MCF 10A (cell line): Measurements from ENCODE around the gene PPP1CA. TPM values are rescaled to one million over a fixed set of nuclear protein-coding genes. Genes with fewer than 3 reads are reported as not detected.

ENCODE experiments used
- BruUV-seq: library from RNA; stranded (reverse); fragments of 400-500 nt; replicated peaks from 2 replicates; lab custom pipeline; 2021; lab: Mats Ljungman, UMichigan
- CTCF ChIA-PET: fragments of 300-600 bp; sonication (Branson Sonifier 250); formaldehyde crosslinking; extraction: SDS; loops from one replicate; lab custom pipeline; 2021; ENCODE audit warnings: antibody characterized with exemption, inconsistent platforms; lab: Yijun Ruan, JAX
- POLR2A ChIA-PET: fragments of 300-600, 350-650 bp; sonication (Branson Sonifier 250); formaldehyde crosslinking; extraction: SDS; loops from one replicate; lab custom pipeline; 2020; ENCODE audit warnings: antibody characterized with exemption, inconsistent platforms; lab: Yijun Ruan, JAX
- DNase-seq: peaks from one replicate; pipeline ENCODE4 v3.0.0-alpha.2; 2018; ENCODE audit not compliant: unreplicated experiment
- H3K27ac Mint-ChIP-seq: one replicate; pipeline ENCODE4 v1.8.0; 2022; ENCODE audit warnings: mild to moderate bottlenecking, low read depth, mixed read lengths; ENCODE audit not compliant: unreplicated experiment
- H3K27me3 Mint-ChIP-seq: one replicate; pipeline ENCODE4 v1.8.0; 2022; ENCODE audit warnings: mixed read lengths; ENCODE audit not compliant: insufficient read depth, unreplicated experiment
- H3K36me3 Mint-ChIP-seq: one replicate; pipeline ENCODE4 v1.8.0; 2022; ENCODE audit warnings: mild to moderate bottlenecking, moderate library complexity, mixed read lengths; ENCODE audit not compliant: insufficient read depth, unreplicated experiment
- H3K4me1 Mint-ChIP-seq: one replicate; pipeline ENCODE4 v1.8.0; 2022; ENCODE audit warnings: mixed read lengths; ENCODE audit not compliant: insufficient read depth, unreplicated experiment
- H3K4me3 Mint-ChIP-seq: one replicate; pipeline ENCODE4 v1.8.0; 2022; ENCODE audit warnings: mild to moderate bottlenecking, moderate library complexity, mixed read lengths; ENCODE audit not compliant: unreplicated experiment
- H3K9me3 Mint-ChIP-seq: one replicate; pipeline ENCODE4 v1.8.0; 2022; ENCODE audit warnings: mixed read lengths; ENCODE audit not compliant: unreplicated experiment
- CTCF ChIP-seq: fragments of 200-600 bp; IDR thresholded peaks from one replicate; pipeline ENCODE4 v1.8.0; 2022; ENCODE audit warnings: antibody characterized with exemption, mild to moderate bottlenecking; ENCODE audit not compliant: unreplicated experiment
- intact Hi-C: fragments of 100-400 bp; cut with micrococcal nuclease; formaldehyde crosslinking; loops from 2 replicates; pipeline ENCODE4 v1.14.1; 2022
- total RNA-seq: library from RNA; stranded (reverse); gene quantifications from 2 replicates; pipeline ENCODE4 v1.2.3, GENCODE V29; 2022

The PPP1CA gene
- total RNA-seq, 1 experiment from 2014 or later: 143 TPM

- intact Hi-C loops: loop anchor here (1.0 kb wide), 1 partner anchor 17 kb away; no protein-coding TSS in a partner anchor
- peaks cover 14% of the 10 kb centered on the region for H3K36me3 Mint-ChIP-seq
- H3K27me3 Mint-ChIP-seq: no peaks in the 10 kb centered on the region
- H3K9me3 Mint-ChIP-seq: no peaks in the 10 kb centered on the region
- ChIA-PET CTCF (interaction anchor here (0.7 to 19.3 kb wide), 2 partner anchors 17 to 107 kb away, joined by 3 to 659 read pairs; partner anchors contain the start of gene POLD4), POLR2A (interaction anchor here (1.2 to 6.9 kb wide), 5 partner anchors 10 to 29 kb away, joined by 3 to 91 read pairs (median 11); partner anchors contain the start of gene POLD4)
- H3K4me3 Mint-ChIP-seq: peak overlapping the region; percentile 84
- TSS peak; percentile 78 for BruUV-seq
- H3K27ac Mint-ChIP-seq: peak overlapping the region; percentile 73
- peak; percentile 47 for DNase-seq
- peaks cover 47% of the 10 kb centered on the region for H3K4me1 Mint-ChIP-seq
- TF ChIP-seq CTCF: no peak
Observed at GRCh38 chr11:67374571-67375281, 26.9 kb downstream of the PPP1CA start.

DNA sequence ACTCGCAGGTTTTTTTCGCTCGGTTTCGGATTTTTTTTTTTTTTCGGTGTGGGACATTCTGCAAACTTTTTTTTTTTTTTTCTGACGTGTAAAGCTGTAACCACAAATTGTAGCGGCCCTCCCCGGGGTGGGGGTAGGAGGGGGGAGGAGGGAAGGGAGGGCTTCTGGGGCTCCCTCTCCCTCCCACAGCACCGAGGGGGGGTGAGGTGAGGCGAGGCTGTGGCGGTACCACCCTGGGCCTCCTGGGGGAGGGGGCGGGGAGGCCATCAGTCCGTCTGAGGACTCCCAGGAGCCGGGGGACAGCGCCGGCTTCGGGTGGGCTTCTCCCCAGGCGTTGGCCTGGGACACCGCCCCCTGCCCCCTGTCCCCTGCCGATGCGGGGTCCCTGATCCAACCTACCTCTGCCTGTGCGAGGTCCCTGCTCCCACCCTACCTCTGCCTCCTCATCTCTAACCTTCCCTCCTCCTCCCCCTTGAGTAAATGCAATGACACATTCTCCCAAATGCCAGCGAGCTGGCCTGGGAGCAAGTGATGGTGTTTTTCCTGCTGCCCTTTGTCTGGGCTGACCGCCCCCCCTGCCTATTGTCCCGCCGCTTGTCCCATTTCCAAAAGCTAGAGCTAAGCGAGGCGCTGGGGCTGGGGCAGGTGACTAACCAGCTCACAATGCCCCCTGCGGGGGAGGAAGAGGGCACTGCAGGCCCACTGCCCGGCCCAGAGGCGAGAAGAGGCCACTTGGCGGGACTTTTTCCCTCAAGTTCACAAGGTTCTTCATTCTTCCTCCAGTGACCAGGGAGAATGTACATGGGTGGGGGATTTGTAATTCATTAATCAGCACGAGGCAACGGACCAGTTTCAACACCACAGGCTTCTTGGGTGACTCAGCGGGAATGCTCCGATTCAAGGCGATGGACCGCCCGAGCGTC, 27.7 kb downstream of the PPP1CA start:
- H3K4me1 Mint-ChIP-seq: peaks cover 39% of the 10 kb centered on the region

DNA sequence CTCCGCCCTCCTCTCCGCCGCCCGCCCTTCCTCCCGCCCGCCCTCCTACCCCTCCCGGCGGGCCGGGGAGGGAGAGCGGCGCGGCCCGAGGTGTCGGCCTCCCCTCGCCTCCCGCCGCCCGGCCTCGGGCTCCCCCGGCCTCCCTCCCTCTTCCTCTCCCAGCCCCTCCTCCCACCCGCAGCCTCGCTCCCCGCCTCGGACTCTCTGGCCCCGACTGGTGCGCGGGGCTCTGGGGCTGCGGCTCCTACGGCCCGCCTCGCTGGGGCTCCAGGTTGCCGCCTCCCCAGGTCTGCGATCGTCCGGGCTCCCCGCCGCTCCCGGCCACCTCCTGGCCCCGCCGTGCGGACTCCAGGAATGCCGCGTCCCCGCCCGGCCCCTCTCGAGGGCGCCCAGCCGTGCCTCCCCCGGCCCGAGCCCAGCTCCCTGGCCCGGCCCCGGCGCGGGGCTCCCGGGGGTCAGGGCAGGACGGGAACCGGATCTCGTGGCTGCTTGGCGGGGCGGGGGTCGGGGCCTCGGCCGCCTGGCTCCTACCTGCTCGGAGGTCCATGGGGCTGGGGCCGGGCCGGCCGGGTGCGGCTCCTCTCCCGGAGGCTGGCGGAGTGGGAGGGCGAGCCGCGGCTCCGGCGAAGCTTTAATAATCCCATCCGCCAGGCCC, 28.5 kb downstream of the PPP1CA start, which contains the start of gene CLCF1:
CLCF1 (minus strand) TSS at position 606 of the 655 bp plus-strand sequence; CDS start at position 547, 59 bp downstream.
- BruUV-seq: no TSS peak
- peak within 1 kb of the TSS; percentile 84 for H3K4me3 Mint-ChIP-seq
- CTCF ChIA-PET: interaction anchor here (0.6 to 19.3 kb wide), 6 partner anchors 9 to 751 kb away, joined by 3 to 659 read pairs (median 3); partner anchors contain the start of gene POLD4
- H3K4me1 Mint-ChIP-seq: peaks cover 39% of the 10 kb centered on the region
- POLR2A ChIA-PET: interaction anchor here (0.9 to 6.9 kb wide), 10 partner anchors 10 to 606 kb away, joined by 3 to 91 read pairs (median 4); partner anchors contain the start of genes POLD4 and RAD9A
- no peaks in the 10 kb centered on the region for H3K27me3 Mint-ChIP-seq
- H3K36me3 Mint-ChIP-seq: peaks cover 11% of the 10 kb centered on the region
- H3K27ac Mint-ChIP-seq: peak within 1 kb of the TSS; percentile 73
- H3K9me3 Mint-ChIP-seq: no peaks in the 10 kb centered on the region
- peak; percentile 61 for DNase-seq
- no peak for TF ChIP-seq CTCF
- intact Hi-C loops: no loop called here

More for the DNA sequence above, 27.7 kb downstream of the PPP1CA start:
- ChIA-PET CTCF (interaction anchor here (0.6 to 19.3 kb wide), 5 partner anchors 16 to 752 kb away, joined by 3 to 659 read pairs (median 3); partner anchors contain the start of gene POLD4), POLR2A (interaction anchor here (0.9 to 6.9 kb wide), 10 partner anchors 9 to 606 kb away, joined by 3 to 91 read pairs (median 4); partner anchors contain the start of genes POLD4 and RAD9A)
- intact Hi-C loops: loop anchor here (1.0 kb wide), 1 partner anchor 17 kb away; no protein-coding TSS in a partner anchor
- Mint-ChIP-seq H3K27ac (peak overlapping the region; percentile 73), H3K27me3 (no peaks in the 10 kb centered on the region), H3K4me3 (peak overlapping the region; percentile 84), H3K36me3 (peaks cover 11% of the 10 kb centered on the region), H3K9me3 (no peaks in the 10 kb centered on the region)
- peak; percentile 96 for DNase-seq
- no TSS peak for BruUV-seq
- TF ChIP-seq CTCF: peak; percentile 34
